Muscle of arm (tissue), 12 donors: Measurements from ENCODE around the gene GDF15. TPM values are rescaled to one million over a fixed set of nuclear protein-coding genes. Genes with fewer than 3 reads are reported as not detected.
A peak's percentile ranks its signal among the peaks of the same experiment; 100 is the strongest.
"Not testable (repeated sequence)": the region's sequence is repeated elsewhere in the genome, so short reads cannot be mapped to it uniquely, and the experiment has no call there.

ENCODE experiments used
- DNase-seq: peaks from one replicate; pipeline ENCODE4 v3.0.0-alpha.2; 2013
- polyA plus RNA-seq, 12 donors: library from polyadenylated mRNA; unstranded; fragments of 120-200 nt; gene quantifications; one replicate each; pipeline ENCODE4 v1.2.1, GENCODE V29; 2013; ENCODE audit not compliant: insufficient read length in 12 of 12

GDF15 gene
- polyA plus RNA-seq, 12 donors, result 0.20 to 9.6 (median 0.54) TPM; not detected in 1

- DNase-seq, result no peak
Observed at GRCh38 chr19:18362934-18363542, 22.9 kb upstream of the GDF15 start.

- no peak for DNase-seq
Observed at GRCh38 chr19:18363787-18364186, 22.2 kb upstream of the GDF15 start.

GRCh38 chr19:18364277-18364825 is 21.6 kb upstream of the GDF15 start:
- not testable (repeated sequence) for DNase-seq

GRCh38 chr19:18364826-18365528 is 21.0 kb upstream of the GDF15 start:
- DNase-seq, result peak; percentile 68

- DNase-seq, result no peak
Observed at GRCh38 chr19:18366021-18366435, 19.9 kb upstream of the GDF15 start.

- no peak for DNase-seq
Observed at GRCh38 chr19:18368504-18369222, 17.3 kb upstream of the GDF15 start.

- no peak for DNase-seq
Observed at GRCh38 chr19:18373407-18373891, 12.5 kb upstream of the GDF15 start.

GRCh38 chr19:18373892-18374629 is 11.9 kb upstream of the GDF15 start:
- peak; percentile 83 for DNase-seq

- DNase-seq, result no peak
Observed at GRCh38 chr19:18377026-18377425, 8.9 kb upstream of the GDF15 start.

- DNase-seq, result peak; percentile 89
Observed at GRCh38 chr19:18379803-18380747, 5.9 kb upstream of the GDF15 start.

- no peak for DNase-seq
Observed at GRCh38 chr19:18380843-18381242, 5.1 kb upstream of the GDF15 start.

GRCh38 chr19:18383622-18384021 is 2.3 kb upstream of the GDF15 start:
- DNase-seq, result not testable (repeated sequence)

GRCh38 chr19:18384775-18385174 is 1.2 kb upstream of the GDF15 start:
- DNase-seq, result no peak

GRCh38 chr19:18385359-18385674 is 641 bp upstream of the GDF15 start:
- no peak for DNase-seq

- DNase-seq, result no peak
Observed at GRCh38 chr19:18386543-18387271, 749 bp downstream of the GDF15 start.

- peak; percentile 90 for DNase-seq
Observed at GRCh38 chr19:18388100-18388959, 2.4 kb downstream of the GDF15 start.

GRCh38 chr19:18388960-18389725 is 3.2 kb downstream of the GDF15 start:
- DNase-seq, result no peak

- DNase-seq, result no peak
Observed at GRCh38 chr19:18389726-18390064, 3.7 kb downstream of the GDF15 start.
